Ishikawa (cell line): Measurements from ENCODE around the gene NAPG.

Source experiments
- CEBPB ChIP-seq: IDR thresholded peaks from 2 replicates; pipeline ENCODE4 v1.6.1; 2012
- CREB1 ChIP-seq: IDR thresholded peaks from 2 replicates; pipeline ENCODE4 v1.6.1; 2012; ENCODE audit warnings: low read depth
- EGR1 ChIP-seq: IDR thresholded peaks from 2 replicates; pipeline ENCODE4 v1.6.1; 2012
- EP300 ChIP-seq: IDR thresholded peaks from 2 replicates; pipeline ENCODE4 v1.6.1; 2012; ENCODE audit warnings: borderline replicate concordance
- FOXM1 ChIP-seq: IDR thresholded peaks from 2 replicates; pipeline ENCODE4 v1.6.1; 2012; ENCODE audit warnings: low read depth, borderline replicate concordance
- NFIC ChIP-seq: IDR thresholded peaks from 2 replicates; pipeline ENCODE4 v1.6.1; 2012
- RAD21 ChIP-seq: IDR thresholded peaks from 2 replicates; pipeline ENCODE4 v1.6.1; 2012; ENCODE audit warnings: low read depth
- TAF1 ChIP-seq: IDR thresholded peaks from 2 replicates; pipeline ENCODE4 v1.6.1; 2012; ENCODE audit warnings: low read depth, mild to moderate bottlenecking
- TCF12 ChIP-seq: IDR thresholded peaks from 2 replicates; pipeline ENCODE4 v1.6.1; 2012; ENCODE audit warnings: low read depth
- TEAD4 ChIP-seq: IDR thresholded peaks from 2 replicates; pipeline ENCODE4 v1.6.1; 2012
- YY1 ChIP-seq: IDR thresholded peaks from 2 replicates; pipeline ENCODE4 v1.6.1; 2012; ENCODE audit warnings: low read depth
- ZBTB7A ChIP-seq: IDR thresholded peaks from 2 replicates; pipeline ENCODE4 v1.6.1; 2012; ENCODE audit warnings: low read depth
- TF ChIP-seq, protein P1 (sequence below): IDR thresholded peaks from 2 replicates; pipeline ENCODE4 v1.6.1; 2012
- TF ChIP-seq, protein P2 (sequence below): IDR thresholded peaks from 2 replicates; pipeline ENCODE4 v1.6.1; 2012
- TF ChIP-seq, protein P3 (sequence below): IDR thresholded peaks from 2 replicates; pipeline ENCODE4 v1.6.1; 2012; ENCODE audit warnings: low read depth, mild to moderate bottlenecking

The NAPG gene

DNA sequence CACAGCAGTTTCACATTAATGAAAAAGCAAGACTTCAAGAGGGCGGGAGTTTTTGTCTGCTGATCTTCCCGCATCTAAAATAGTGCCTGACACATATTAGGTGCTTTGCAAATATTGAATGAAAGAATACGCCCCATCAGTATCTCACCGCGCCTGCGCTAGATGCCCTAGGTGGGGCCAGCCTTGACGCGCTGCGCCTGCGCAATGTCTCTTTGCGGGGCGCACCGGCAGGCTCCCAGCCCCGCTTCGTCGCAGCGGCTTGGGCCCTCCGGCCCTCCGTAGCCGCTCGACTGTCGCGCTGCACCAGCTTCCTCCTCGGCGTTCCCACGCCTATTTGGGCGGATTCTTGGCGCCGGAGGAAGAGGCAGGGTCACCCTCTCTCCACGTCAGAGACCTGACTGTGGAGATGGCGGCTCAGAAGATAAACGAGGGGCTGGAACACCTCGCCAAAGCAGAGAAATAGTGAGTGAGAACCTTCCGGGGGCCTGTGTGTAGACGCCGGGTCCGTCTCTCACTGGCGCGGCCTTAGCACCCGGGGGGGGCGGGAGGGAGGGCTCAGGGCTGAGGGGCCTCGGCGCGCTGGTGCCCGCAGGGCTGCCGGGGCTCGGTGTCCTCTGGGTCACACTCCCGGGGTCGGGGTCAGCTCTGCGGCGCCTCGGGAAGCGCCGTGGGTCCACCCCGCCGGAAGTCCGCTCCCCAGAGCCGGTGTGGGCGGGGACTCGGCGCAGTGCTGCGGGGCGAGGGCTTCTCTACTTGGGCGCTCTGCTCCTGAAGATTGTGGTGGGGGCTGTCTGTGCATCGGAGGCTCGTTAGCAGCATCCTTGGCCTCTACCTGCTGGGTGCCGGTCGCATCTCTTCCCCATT lies at the start of gene NAPG:
Gene NAPG, plus strand, starts transcription at position 331 of the 864 bp plus-strand sequence. Its CDS starts 76 bp downstream, at position 407.
- TF ChIP-seq, protein P1, sequence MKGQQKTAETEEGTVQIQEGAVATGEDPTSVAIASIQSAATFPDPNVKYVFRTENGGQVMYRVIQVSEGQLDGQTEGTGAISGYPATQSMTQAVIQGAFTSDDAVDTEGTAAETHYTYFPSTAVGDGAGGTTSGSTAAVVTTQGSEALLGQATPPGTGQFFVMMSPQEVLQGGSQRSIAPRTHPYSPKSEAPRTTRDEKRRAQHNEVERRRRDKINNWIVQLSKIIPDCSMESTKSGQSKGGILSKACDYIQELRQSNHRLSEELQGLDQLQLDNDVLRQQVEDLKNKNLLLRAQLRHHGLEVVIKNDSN: no peak
- no peak for TF ChIP-seq EGR1
- TF ChIP-seq, protein P2, sequence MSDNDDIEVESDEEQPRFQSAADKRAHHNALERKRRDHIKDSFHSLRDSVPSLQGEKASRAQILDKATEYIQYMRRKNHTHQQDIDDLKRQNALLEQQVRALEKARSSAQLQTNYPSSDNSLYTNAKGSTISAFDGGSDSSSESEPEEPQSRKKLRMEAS: peak; percentile 75
- peak; percentile 46 for TF ChIP-seq YY1
- no peak for TF ChIP-seq NFIC
- no peak for TF ChIP-seq EP300
- TF ChIP-seq TAF1: peak; percentile 53; the same call in 1 of the 2 replicates
- TF ChIP-seq FOXM1: no peak

DNA sequence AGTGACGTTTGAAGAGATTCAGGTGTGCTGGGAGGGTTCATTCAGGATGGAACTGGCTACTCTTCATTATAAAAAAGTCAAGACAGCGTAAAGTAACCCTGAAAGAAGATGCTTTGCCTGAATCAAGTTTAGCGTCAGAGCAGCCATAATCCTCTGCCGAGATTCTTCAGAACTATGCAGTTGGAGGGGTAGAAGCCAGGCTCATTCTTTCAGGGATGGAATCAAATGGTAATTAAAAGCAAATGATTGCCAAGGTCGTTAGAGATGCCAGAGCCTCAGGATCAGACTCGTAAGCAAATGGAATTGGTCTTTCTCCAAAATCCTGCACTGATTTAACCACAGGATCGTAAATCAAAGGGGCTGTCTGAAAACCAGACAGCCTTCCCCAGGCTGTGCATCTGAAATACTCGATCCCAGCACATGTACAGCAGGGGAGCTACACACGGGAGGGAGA lies 49.5 kb upstream of the NAPG start:
- TF ChIP-seq TAF1: no peak
- TF ChIP-seq, protein P2: no peak
- no peak for TF ChIP-seq CEBPB
- TF ChIP-seq TEAD4: no peak
- no peak for TF ChIP-seq CREB1
- TF ChIP-seq FOXM1: no peak
- no peak for TF ChIP-seq EGR1
- TF ChIP-seq TCF12: no peak
- TF ChIP-seq YY1: no peak
- no peak for TF ChIP-seq ZBTB7A
- TF ChIP-seq, protein P1: no peak
- no peak for TF ChIP-seq NFIC

DNA sequence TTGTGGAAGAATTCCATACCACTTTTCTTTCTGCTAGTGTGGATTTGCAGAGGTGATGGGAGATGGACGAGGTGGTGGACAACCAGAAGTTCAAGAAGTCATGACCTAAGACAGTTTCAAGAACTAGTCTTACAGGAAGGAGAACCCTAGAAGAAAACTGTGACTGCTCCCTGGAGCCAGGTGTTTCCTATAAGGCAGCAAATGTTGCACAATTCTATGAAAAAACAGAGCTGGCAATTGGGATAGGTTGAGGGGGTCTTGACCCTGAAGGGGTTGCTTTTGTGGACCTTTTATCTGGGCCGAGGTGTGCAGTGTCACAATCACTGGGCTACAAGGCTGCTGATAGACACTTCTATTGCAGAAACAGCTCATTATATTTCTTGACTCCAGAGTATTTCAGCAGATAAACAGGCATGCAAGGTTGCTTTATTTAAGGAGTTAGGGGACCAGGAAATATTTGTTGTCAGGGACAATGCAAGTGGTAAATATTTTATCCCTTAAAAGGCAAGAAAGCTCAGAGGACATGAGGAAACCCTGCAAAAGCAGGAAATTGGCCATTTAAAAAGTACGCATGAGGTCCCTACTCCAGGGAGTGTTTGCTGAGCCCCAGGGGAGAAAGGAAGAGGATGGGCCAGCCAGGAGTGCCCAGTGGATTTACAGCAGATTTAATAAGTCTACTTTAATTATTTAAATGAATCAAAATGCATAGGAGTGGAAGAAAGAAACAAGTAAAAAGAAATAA lies 48.5 kb upstream of the NAPG start:
- no peak for TF ChIP-seq TCF12
- TF ChIP-seq CREB1: no peak
- TF ChIP-seq, protein P3, sequence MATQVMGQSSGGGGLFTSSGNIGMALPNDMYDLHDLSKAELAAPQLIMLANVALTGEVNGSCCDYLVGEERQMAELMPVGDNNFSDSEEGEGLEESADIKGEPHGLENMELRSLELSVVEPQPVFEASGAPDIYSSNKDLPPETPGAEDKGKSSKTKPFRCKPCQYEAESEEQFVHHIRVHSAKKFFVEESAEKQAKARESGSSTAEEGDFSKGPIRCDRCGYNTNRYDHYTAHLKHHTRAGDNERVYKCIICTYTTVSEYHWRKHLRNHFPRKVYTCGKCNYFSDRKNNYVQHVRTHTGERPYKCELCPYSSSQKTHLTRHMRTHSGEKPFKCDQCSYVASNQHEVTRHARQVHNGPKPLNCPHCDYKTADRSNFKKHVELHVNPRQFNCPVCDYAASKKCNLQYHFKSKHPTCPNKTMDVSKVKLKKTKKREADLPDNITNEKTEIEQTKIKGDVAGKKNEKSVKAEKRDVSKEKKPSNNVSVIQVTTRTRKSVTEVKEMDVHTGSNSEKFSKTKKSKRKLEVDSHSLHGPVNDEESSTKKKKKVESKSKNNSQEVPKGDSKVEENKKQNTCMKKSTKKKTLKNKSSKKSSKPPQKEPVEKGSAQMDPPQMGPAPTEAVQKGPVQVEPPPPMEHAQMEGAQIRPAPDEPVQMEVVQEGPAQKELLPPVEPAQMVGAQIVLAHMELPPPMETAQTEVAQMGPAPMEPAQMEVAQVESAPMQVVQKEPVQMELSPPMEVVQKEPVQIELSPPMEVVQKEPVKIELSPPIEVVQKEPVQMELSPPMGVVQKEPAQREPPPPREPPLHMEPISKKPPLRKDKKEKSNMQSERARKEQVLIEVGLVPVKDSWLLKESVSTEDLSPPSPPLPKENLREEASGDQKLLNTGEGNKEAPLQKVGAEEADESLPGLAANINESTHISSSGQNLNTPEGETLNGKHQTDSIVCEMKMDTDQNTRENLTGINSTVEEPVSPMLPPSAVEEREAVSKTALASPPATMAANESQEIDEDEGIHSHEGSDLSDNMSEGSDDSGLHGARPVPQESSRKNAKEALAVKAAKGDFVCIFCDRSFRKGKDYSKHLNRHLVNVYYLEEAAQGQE: no peak
- TF ChIP-seq EGR1: no peak
- TF ChIP-seq YY1: no peak
- TF ChIP-seq TAF1: no peak
- TF ChIP-seq, protein P1: no peak
- no peak for TF ChIP-seq EP300
- no peak for TF ChIP-seq CEBPB
- no peak for TF ChIP-seq RAD21
- TF ChIP-seq NFIC: no peak
- TF ChIP-seq, protein P2: no peak
- TF ChIP-seq TEAD4: no peak
- no peak for TF ChIP-seq ZBTB7A
- no peak for TF ChIP-seq FOXM1

DNA sequence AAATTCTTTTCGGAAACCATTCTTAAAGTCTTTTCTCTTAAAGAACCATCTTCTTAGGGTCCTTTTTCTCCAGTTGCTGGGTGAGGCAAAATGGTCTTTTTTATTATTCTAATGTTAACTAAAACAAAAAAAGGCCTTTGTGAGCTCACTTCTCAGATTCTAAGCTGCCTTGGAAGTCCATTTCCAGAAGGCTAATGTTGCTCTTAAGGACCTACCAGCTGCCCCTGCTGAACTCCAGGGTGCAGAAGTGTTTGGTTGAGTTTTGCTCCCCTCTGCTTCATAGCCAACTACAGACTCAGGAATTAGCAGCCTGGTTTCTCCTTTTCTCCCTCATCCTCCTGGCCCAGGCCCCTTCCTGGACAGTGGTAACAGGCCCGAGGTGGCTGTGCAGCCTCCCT lies 48.0 kb upstream of the NAPG start:
- no peak for TF ChIP-seq CEBPB
- TF ChIP-seq TCF12: no peak
- TF ChIP-seq, protein P3: no peak
- no peak for TF ChIP-seq NFIC
- no peak for TF ChIP-seq FOXM1
- no peak for TF ChIP-seq TAF1
- TF ChIP-seq, protein P2: no peak
- TF ChIP-seq, protein P1: no peak
- TF ChIP-seq EP300: no peak
- no peak for TF ChIP-seq TEAD4
- no peak for TF ChIP-seq EGR1
- TF ChIP-seq CREB1: no peak
- TF ChIP-seq RAD21: no peak
- no peak for TF ChIP-seq YY1
- no peak for TF ChIP-seq ZBTB7A
